SH-SY5Y (cell line): ENCODE results near the gene PTPRM.

ENCODE experiments used
- GATA2 ChIP-seq: IDR thresholded peaks from 2 replicates; pipeline ENCODE4 v1.6.1; 2011; ENCODE audit warnings: mild to moderate bottlenecking, low read depth, low read length
- GATA3 ChIP-seq: IDR thresholded peaks from 2 replicates; pipeline ENCODE4 v1.6.1; 2011; ENCODE audit warnings: low read depth, mild to moderate bottlenecking, low read length, moderate library complexity

DNA sequence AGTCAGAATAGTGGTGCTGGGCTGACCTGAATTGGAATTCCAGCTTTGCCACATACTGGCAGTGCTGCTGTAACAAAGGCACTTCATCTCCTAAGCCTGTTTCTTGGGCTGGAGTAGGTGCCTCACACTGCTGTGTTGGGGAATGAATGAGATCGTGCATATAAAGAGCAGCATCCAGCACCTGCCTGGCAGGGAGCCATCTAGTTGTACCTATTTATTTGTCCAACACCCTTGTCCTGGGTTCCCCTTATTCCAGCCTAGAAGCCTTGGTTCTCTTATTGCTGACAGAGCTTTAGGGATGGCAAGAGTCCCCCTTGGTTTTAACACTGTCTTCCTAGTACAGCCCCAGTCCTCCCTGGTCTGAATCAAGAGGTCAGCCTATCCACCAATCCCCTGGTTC, 766.8 kb downstream of the PTPRM start:
- TF ChIP-seq GATA2, result no peak
- no peak for TF ChIP-seq GATA3
